ENCODE results near the gene C11orf54. TPM values are rescaled to one million over a fixed set of nuclear protein-coding genes. Genes with fewer than 3 reads are reported as not detected.
"Not testable (repeated sequence)": the region's sequence is repeated elsewhere in the genome, so short reads cannot be mapped to it uniquely, and the experiment has no call there.

Gene C11orf54
- total and polyA plus RNA-seq, 5 donors from 2014 or later, result 15.3 to 23.2 (median 20.9) TPM

GRCh38 chr11:93741882-93742226 lies 382 bp downstream of the C11orf54 start:
- Mint-ChIP-seq H3K4me1 (peaks cover 47 to 83% (median 59%) of the 10 kb centered on the region in 4 donors), H3K4me3 (peak overlapping the region; percentile 99 to 100 (median 100)), H3K9me3 (no peaks in the 10 kb centered on the region), H3K27ac (peak overlapping the region; percentile 98 to 100 (median 99)), H3K27me3 (no peaks in the 10 kb centered on the region), H3K36me3 (peaks cover 49% of the 10 kb centered on the region)
- DNase-seq (no peak), ATAC-seq (ENCODE audit: low read depth in 2 of 2) (peak in 1 of 2 donors; percentile 15)
- Histone ChIP-seq H3K27me3 (ENCODE audit: control insufficient read depth, insufficient read depth, low read length) (no peaks in the 10 kb centered on the region), H3K4me3 (ENCODE audit: low read depth, low read length) (peak overlapping the region; percentile 92), H3K4me1 (ENCODE audit: control insufficient read depth, insufficient read depth, low read length, poor library complexity, severe bottlenecking) (peaks cover 46% of the 10 kb centered on the region), H3K27ac (ENCODE audit: insufficient read depth, low read length, poor library complexity, severe bottlenecking) (peak overlapping the region; percentile 93), H3K36me3 (ENCODE audit: control insufficient read depth, insufficient read depth, low read length) (peaks cover 21% of the 10 kb centered on the region), H3K9me3 (ENCODE audit: control insufficient read depth in 2 of 2, low read length in 2 of 2) (no peaks in the 10 kb centered on the region)

- Mint-ChIP-seq H3K36me3 (peaks cover 36% of the 10 kb centered on the region), H3K4me1 (peaks cover 39 to 70% (median 46%) of the 10 kb centered on the region in 4 donors), H3K27me3 (no peaks in the 10 kb centered on the region), H3K4me3 (peak overlapping the region; percentile 73 to 84 (median 76)), H3K9me3 (no peaks in the 10 kb centered on the region), H3K27ac (peak overlapping the region in 1 of 3 donors; percentile 11)
- DNase-seq, result no peak
- Histone ChIP-seq H3K27me3 (ENCODE audit: control insufficient read depth, insufficient read depth, low read length) (no peaks in the 10 kb centered on the region), H3K27ac (ENCODE audit: insufficient read depth, low read length, poor library complexity, severe bottlenecking) (no peak overlapping the region), H3K4me1 (ENCODE audit: control insufficient read depth, insufficient read depth, low read length, poor library complexity, severe bottlenecking) (peaks cover 32% of the 10 kb centered on the region), H3K4me3 (ENCODE audit: low read depth, low read length) (no peak overlapping the region), H3K36me3 (ENCODE audit: control insufficient read depth, insufficient read depth, low read length) (peaks cover 7% of the 10 kb centered on the region), H3K9me3 (ENCODE audit: control insufficient read depth in 2 of 2, low read length in 2 of 2) (no peaks in the 10 kb centered on the region)
- no peak for ATAC-seq (ENCODE audit: low read depth in 2 of 2)
Measured at GRCh38 chr11:93743291-93743690, 1.8 kb downstream of the C11orf54 start.

DNA sequence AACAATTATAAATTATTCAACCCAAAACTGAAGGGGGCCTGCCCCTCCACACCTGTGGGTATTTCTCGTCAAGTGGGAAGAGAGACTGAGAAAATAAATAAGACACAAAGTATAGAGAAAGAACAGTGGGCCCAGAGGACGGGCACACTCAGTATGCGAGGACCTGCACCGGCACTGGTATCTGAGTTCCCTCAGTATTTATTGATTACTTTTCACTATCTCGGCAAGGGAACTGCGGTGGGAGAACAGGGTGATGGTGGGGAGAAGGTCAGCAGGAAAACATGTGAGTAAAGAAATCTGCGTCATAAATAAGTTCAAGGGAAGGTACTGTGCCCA lies 3.2 kb downstream of the C11orf54 start:
- no peak for ATAC-seq (ENCODE audit: low read depth in 2 of 2)
- peaks cover 20% of the 10 kb centered on the region for H3K4me1 ChIP-seq (ENCODE audit: control insufficient read depth, insufficient read depth, low read length, poor library complexity, severe bottlenecking)
- no peak overlapping the region for H3K27ac ChIP-seq (ENCODE audit: insufficient read depth, low read length, poor library complexity, severe bottlenecking)
- Mint-ChIP-seq H3K36me3 (peaks cover 25% of the 10 kb centered on the region), H3K4me1 (peaks cover 26 to 56% (median 33%) of the 10 kb centered on the region in 4 donors), H3K4me3 (peak overlapping the region in 1 of 4 donors; percentile 14), H3K9me3 (no peaks in the 10 kb centered on the region), H3K27me3 (no peaks in the 10 kb centered on the region), H3K27ac (peak overlapping the region in 1 of 3 donors; percentile 20)
- H3K4me3 ChIP-seq (ENCODE audit: low read depth, low read length), result no peak overlapping the region
- no peak for DNase-seq
- no peaks in the 10 kb centered on the region for H3K9me3 ChIP-seq (ENCODE audit: control insufficient read depth in 2 of 2, low read length in 2 of 2)
- H3K36me3 ChIP-seq (ENCODE audit: control insufficient read depth, insufficient read depth, low read length), result peaks cover 5% of the 10 kb centered on the region
- no peaks in the 10 kb centered on the region for H3K27me3 ChIP-seq (ENCODE audit: control insufficient read depth, insufficient read depth, low read length)

- Mint-ChIP-seq H3K4me3 (peak overlapping the region in 1 of 4 donors; percentile 14), H3K4me1 (peaks cover 22 to 51% (median 28%) of the 10 kb centered on the region in 4 donors), H3K36me3 (peaks cover 20% of the 10 kb centered on the region), H3K27ac (peak overlapping the region in 1 of 3 donors; percentile 20)
- H3K27me3 ChIP-seq (ENCODE audit: control insufficient read depth, insufficient read depth, low read length); H3K36me3 ChIP-seq (ENCODE audit: control insufficient read depth, insufficient read depth, low read length); H3K9me3 ChIP-seq (ENCODE audit: control insufficient read depth in 2 of 2, low read length in 2 of 2); H3K9me3 Mint-ChIP-seq; H3K27ac ChIP-seq (ENCODE audit: insufficient read depth, low read length, poor library complexity, severe bottlenecking); DNase-seq; H3K4me3 ChIP-seq (ENCODE audit: low read depth, low read length); H3K27me3 Mint-ChIP-seq; ATAC-seq (ENCODE audit: low read depth in 2 of 2): not testable (repeated sequence)
- peaks cover 15% of the 10 kb centered on the region for H3K4me1 ChIP-seq (ENCODE audit: control insufficient read depth, insufficient read depth, low read length, poor library complexity, severe bottlenecking)
Measured at GRCh38 chr11:93745005-93745755, 3.7 kb downstream of the C11orf54 start.

- no peaks in the 10 kb centered on the region for H3K27me3 ChIP-seq (ENCODE audit: control insufficient read depth, insufficient read depth, low read length)
- peaks cover 19 to 45% (median 25%) of the 10 kb centered on the region in 4 donors for H3K4me1 Mint-ChIP-seq
- H3K4me1 ChIP-seq (ENCODE audit: control insufficient read depth, insufficient read depth, low read length, poor library complexity, severe bottlenecking), result peaks cover 10% of the 10 kb centered on the region
- H3K9me3 Mint-ChIP-seq, result no peaks in the 10 kb centered on the region
- ATAC-seq (ENCODE audit: low read depth in 2 of 2), result no peak
- H3K27me3 Mint-ChIP-seq, result no peaks in the 10 kb centered on the region
- no peaks in the 10 kb centered on the region for H3K9me3 ChIP-seq (ENCODE audit: control insufficient read depth in 2 of 2, low read length in 2 of 2)
- no peak for DNase-seq
- peaks cover 5% of the 10 kb centered on the region for H3K36me3 ChIP-seq (ENCODE audit: control insufficient read depth, insufficient read depth, low read length)
- no peak overlapping the region for H3K4me3 ChIP-seq (ENCODE audit: low read depth, low read length)
- no peak overlapping the region for H3K27ac ChIP-seq (ENCODE audit: insufficient read depth, low read length, poor library complexity, severe bottlenecking)
- H3K36me3 Mint-ChIP-seq, result peaks cover 21% of the 10 kb centered on the region
- no peak overlapping the region for H3K27ac Mint-ChIP-seq
- H3K4me3 Mint-ChIP-seq, result no peak overlapping the region
Measured at GRCh38 chr11:93746101-93746500, 4.6 kb downstream of the C11orf54 start.

GRCh38 chr11:93747122-93747521 lies 5.7 kb downstream of the C11orf54 start:
- Histone ChIP-seq H3K4me1 (ENCODE audit: control insufficient read depth, insufficient read depth, low read length, poor library complexity, severe bottlenecking) (peaks cover 7% of the 10 kb centered on the region), H3K27me3 (ENCODE audit: control insufficient read depth, insufficient read depth, low read length) (no peaks in the 10 kb centered on the region), H3K4me3 (ENCODE audit: low read depth, low read length) (no peak overlapping the region), H3K9me3 (ENCODE audit: control insufficient read depth in 2 of 2, low read length in 2 of 2) (no peaks in the 10 kb centered on the region), H3K27ac (ENCODE audit: insufficient read depth, low read length, poor library complexity, severe bottlenecking) (no peak overlapping the region), H3K36me3 (ENCODE audit: control insufficient read depth, insufficient read depth, low read length) (peaks cover 6% of the 10 kb centered on the region)
- Mint-ChIP-seq H3K36me3 (peaks cover 15% of the 10 kb centered on the region), H3K27me3 (no peaks in the 10 kb centered on the region), H3K4me1 (peaks cover 19 to 36% (median 21%) of the 10 kb centered on the region in 4 donors), H3K27ac (no peak overlapping the region), H3K4me3 (no peak overlapping the region), H3K9me3 (no peaks in the 10 kb centered on the region)
- ATAC-seq (ENCODE audit: low read depth in 2 of 2) (no peak), DNase-seq (no peak)

GRCh38 chr11:93751001-93751400 lies 9.5 kb downstream of the C11orf54 start:
- H3K9me3 Mint-ChIP-seq, result no peaks in the 10 kb centered on the region
- Histone ChIP-seq H3K27me3 (ENCODE audit: control insufficient read depth, insufficient read depth, low read length) (no peaks in the 10 kb centered on the region), H3K9me3 (ENCODE audit: control insufficient read depth in 2 of 2, low read length in 2 of 2) (no peaks in the 10 kb centered on the region), H3K36me3 (ENCODE audit: control insufficient read depth, insufficient read depth, low read length) (peaks cover 21% of the 10 kb centered on the region), H3K27ac (ENCODE audit: insufficient read depth, low read length, poor library complexity, severe bottlenecking) (no peak overlapping the region), H3K4me1 (ENCODE audit: control insufficient read depth, insufficient read depth, low read length, poor library complexity, severe bottlenecking) (no peaks in the 10 kb centered on the region), H3K4me3 (ENCODE audit: low read depth, low read length) (no peak overlapping the region)
- peaks cover 3 to 9% (median 6%) of the 10 kb centered on the region in 4 donors for H3K4me1 Mint-ChIP-seq
- DNase-seq (no peak), ATAC-seq (ENCODE audit: low read depth in 2 of 2) (no peak)
- H3K27ac Mint-ChIP-seq, result no peak overlapping the region
- no peak overlapping the region for H3K4me3 Mint-ChIP-seq
- no peaks in the 10 kb centered on the region for H3K27me3 Mint-ChIP-seq
- peaks cover 17% of the 10 kb centered on the region for H3K36me3 Mint-ChIP-seq

DNA sequence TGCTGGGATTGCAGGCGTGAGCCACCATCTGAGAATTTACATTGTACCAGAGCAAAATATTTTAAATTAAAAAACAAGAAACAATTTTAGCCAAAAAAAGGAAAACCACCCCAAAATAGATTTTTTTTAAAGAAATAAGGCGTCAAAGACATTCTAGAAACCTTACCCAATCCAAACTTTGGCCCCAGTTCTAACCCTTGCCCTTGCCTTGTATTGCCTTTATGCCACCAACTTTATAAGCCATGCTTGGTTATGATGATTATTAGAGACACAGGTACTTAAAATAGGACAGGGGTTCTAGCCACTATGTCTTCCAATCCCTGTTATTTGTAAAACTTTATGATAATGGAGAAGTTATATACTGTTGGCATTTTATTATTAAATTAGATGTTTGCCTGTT lies 11.8 kb downstream of the C11orf54 start:
- no peaks in the 10 kb centered on the region for H3K4me1 ChIP-seq (ENCODE audit: control insufficient read depth, insufficient read depth, low read length, poor library complexity, severe bottlenecking)
- Mint-ChIP-seq H3K36me3 (peaks cover 22% of the 10 kb centered on the region), H3K27ac (no peak overlapping the region), H3K27me3 (no peaks in the 10 kb centered on the region), H3K4me3 (no peak overlapping the region), H3K9me3 (no peaks in the 10 kb centered on the region), H3K4me1 (peaks cover 0 to 5% (median under 1%) of the 10 kb centered on the region in 4 donors)
- H3K27ac ChIP-seq (ENCODE audit: insufficient read depth, low read length, poor library complexity, severe bottlenecking), result no peak overlapping the region
- no peak for ATAC-seq (ENCODE audit: low read depth in 2 of 2)
- H3K27me3 ChIP-seq (ENCODE audit: control insufficient read depth, insufficient read depth, low read length), result no peaks in the 10 kb centered on the region
- no peak for DNase-seq
- no peaks in the 10 kb centered on the region for H3K9me3 ChIP-seq (ENCODE audit: control insufficient read depth in 2 of 2, low read length in 2 of 2)
- H3K36me3 ChIP-seq (ENCODE audit: control insufficient read depth, insufficient read depth, low read length), result peaks cover 40% of the 10 kb centered on the region
- H3K4me3 ChIP-seq (ENCODE audit: low read depth, low read length), result no peak overlapping the region
